ENCODE data around the gene NBL1.

The NBL1 gene

GRCh38 chr1:19684677-19685076 is 40.6 kb downstream of the NBL1 start:
- no peak for TF ChIP-seq CTCF (IDR thresholded peaks at IDR 0.05; ENCODE audit: extremely low read depth, insufficient read depth, missing control alignments)
- DNase-seq (ENCODE audit: low spot score): no peak
- in situ Hi-C loops (cut with MboI; ENCODE audit: low pct_unique_long_range_greater_than_20kb, low sequenced_read_pairs, unreplicated experiment): no loop called here

- TF ChIP-seq CTCF (IDR thresholded peaks at IDR 0.05; ENCODE audit: extremely low read depth, insufficient read depth, missing control alignments): no peak
- DNase-seq (ENCODE audit: low spot score): no peak
- in situ Hi-C loops (cut with MboI; ENCODE audit: low pct_unique_long_range_greater_than_20kb, low sequenced_read_pairs, unreplicated experiment): no loop called here
Measured at GRCh38 chr1:19685994-19686393, 41.9 kb downstream of the NBL1 start.

DNA sequence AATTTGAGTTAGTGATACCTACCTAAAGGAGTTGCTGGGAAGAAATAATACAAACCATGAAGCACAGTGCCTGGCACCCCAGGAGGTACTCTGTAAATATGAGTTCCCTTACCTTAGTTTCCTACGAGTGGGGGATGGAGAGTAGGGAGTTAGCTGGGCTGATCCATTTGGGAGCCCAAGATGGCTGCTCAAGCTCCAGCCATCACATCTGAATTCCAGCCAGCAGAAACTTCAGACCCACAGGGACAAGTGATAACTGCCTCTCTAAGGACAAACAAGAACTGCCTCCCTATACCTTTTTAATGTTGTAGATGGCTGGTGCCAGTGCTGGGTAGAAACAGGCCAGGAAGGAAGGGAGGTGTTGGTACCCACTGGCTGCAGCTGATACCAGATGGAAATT is 43.3 kb downstream of the NBL1 start:
- TF ChIP-seq CTCF (IDR thresholded peaks at IDR 0.05; ENCODE audit: extremely low read depth, insufficient read depth, missing control alignments): no peak
- no peak for DNase-seq (ENCODE audit: low spot score)
- in situ Hi-C loops (cut with MboI; ENCODE audit: low pct_unique_long_range_greater_than_20kb, low sequenced_read_pairs, unreplicated experiment): no loop called here

DNA sequence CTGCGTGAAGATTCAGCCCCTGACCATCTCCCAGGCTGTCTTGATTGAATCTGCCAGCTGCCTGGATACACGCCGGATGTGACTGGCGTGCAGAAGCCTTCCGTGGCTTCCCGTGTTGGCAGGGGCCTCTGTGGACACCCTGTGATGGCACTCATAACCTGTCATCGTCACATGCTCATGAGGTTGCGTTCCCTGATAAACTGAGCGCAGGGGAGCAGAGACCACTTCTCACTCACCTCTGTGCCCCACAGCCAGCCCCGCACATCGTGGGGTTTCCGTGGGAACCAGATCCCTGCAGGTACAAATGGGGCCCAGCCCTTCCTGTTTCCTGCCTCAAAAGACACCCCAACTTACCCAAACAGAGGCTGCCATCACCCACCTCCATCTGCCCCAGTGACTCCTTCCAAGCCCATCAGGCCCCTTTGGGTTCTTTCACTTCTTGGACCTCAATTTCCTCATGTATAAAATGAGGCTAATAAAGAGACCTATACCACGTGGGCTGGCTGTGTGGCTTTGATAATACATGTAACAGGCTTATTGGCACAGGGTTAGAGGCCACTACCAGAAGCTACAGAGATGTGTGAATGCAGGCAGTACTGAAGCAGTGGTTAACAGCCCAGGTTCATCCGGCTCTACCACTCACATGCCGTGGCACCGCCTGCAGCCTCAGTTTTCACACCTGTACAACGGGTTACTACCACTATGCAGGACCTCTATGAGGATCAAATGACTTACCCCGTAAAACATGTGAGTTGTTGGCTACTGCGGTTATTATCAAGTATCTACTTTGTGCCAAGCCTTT is 44.1 kb downstream of the NBL1 start:
- TF ChIP-seq CTCF (IDR thresholded peaks at IDR 0.05; ENCODE audit: extremely low read depth, insufficient read depth, missing control alignments): no peak
- DNase-seq (ENCODE audit: low spot score): no peak
- in situ Hi-C loops (cut with MboI; ENCODE audit: low pct_unique_long_range_greater_than_20kb, low sequenced_read_pairs, unreplicated experiment): no loop called here

DNA sequence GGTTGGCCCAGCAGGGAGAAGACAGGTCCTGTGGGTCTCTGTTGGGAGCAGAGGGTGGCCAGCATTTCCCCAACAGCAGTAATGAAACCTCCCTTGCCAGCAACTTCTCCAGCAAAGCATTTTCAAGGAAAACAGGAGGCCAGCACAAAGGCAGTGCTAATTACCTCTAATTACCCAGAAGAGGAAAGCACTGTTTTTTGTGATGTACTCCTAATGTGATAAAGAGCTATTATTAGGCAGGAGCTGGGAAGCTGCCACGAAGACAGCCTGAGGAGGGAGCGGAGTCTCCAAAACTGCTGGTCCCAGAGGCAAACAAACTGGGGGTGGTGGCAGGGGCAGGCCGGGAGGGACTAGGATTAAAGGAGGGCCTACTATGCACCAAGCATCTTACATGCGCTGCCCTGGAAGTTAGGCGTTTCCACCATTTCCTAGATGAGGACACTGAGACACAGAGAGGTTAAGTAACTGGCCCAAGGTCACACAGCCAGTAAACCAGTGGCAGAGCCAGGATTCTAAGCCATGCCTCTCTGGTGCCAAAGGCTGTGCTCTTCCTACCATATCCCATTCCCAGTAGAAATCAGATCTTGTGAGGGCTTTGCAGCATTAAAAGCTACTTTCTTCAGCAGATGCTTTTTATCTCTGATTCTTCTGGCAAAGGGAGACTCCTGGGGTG is 45.1 kb downstream of the NBL1 start:
- no peak for TF ChIP-seq CTCF (IDR thresholded peaks at IDR 0.05; ENCODE audit: extremely low read depth, insufficient read depth, missing control alignments)
- in situ Hi-C loops (cut with MboI; ENCODE audit: low pct_unique_long_range_greater_than_20kb, low sequenced_read_pairs, unreplicated experiment): no loop called here
- DNase-seq (ENCODE audit: low spot score): no peak

GRCh38 chr1:19689856-19690255 is 45.7 kb downstream of the NBL1 start:
- no peak for DNase-seq (ENCODE audit: low spot score)
- in situ Hi-C loops (cut with MboI; ENCODE audit: low pct_unique_long_range_greater_than_20kb, low sequenced_read_pairs, unreplicated experiment): no loop called here
- TF ChIP-seq CTCF (IDR thresholded peaks at IDR 0.05; ENCODE audit: extremely low read depth, insufficient read depth, missing control alignments): no peak
